EH (cell line): ENCODE results near the gene ITGB8.

Experiments used
- DNase-seq: peaks from one replicate; pipeline ENCODE4 v3.0.0-alpha.2; 2015; ENCODE audit warnings: low read depth

The ITGB8 gene

DNA sequence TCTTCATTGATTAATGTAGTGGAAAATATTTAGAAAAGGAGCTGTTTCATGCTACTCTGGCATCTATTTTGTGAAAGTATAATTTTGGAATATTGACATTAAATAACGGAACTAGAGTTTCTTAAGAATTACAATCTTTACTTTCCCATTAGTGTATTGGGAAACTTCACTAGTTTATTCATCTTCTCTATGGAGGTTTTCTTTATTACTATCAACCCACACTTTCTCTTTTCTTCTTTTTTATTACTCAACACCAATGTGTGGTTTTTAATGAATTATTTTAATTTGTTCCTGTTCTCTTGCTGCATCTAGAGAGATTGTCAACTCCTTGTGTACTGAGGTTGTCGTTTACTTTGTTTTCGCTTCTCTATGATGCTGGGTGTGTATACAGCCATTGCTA is 20.4 kb upstream of the ITGB8 start:
- no peak for DNase-seq

DNA sequence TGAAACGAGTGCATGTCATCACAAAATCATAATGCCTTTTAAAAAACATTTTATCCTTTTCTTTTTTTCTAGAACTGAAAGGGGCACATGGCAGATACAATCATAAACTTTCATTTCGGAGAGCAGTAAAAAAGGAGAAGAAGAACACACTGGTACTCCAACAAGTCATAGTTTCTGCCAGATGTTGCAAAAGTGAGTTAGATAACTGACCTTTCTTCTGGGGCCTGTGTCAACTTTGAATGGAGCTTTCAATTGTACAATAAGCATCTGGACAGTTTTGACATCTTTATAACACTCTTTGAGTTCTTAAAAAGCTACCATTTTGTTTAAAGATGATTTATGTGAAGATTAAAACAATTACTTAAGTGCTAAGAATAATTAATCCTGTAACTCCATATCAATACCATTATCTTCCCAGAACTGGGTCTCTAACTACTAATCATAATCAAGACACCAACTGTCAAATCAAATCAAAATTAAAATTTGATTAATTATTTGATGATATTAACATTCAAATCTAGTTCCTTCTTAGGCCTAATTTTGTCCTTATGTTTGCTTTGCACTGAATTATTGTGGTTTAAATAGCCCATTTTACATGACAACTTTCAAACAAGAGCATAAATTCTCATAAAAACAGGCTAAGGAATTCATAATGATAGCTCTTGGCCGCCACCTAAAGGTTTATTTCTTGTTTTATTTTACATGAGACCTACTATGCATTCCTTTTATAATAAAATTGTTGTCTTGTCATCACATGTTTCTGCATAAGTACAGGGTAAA is 19.5 kb upstream of the ITGB8 start:
- peak; percentile 18 for DNase-seq

DNA sequence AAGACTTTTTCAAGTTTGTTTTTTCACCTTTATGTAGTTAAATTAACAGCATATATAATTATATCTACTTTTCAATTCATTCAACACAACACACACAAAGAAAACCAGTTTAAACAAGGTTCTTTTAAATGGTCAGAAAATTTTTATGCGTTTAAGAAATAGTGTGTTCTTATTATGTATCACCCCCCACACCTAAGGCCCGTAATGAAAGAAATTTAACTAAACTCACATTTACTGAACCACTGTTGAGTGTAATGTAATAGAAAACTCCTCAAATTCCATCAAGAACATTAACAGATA is 19.0 kb upstream of the ITGB8 start:
- DNase-seq: no peak

DNA sequence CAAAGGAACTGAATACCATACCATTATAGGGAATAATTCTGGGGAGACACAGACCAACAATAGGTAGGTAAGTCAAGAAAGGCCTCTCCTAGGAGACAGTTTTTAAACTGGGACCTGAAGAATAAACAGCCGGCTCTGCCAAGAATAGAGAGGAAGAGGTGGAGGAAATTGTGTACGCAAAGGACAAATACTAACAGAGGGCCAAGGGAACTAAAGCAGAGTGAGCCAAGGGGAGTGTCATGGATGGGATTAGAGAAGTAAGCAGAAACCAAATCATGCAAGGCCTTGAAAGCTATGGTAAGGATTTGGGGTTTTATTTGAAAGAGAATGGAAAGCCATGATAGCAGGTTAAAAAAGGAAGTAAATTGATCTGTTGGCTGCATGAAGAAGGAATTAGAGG is 18.1 kb upstream of the ITGB8 start:
- DNase-seq: no peak

DNA sequence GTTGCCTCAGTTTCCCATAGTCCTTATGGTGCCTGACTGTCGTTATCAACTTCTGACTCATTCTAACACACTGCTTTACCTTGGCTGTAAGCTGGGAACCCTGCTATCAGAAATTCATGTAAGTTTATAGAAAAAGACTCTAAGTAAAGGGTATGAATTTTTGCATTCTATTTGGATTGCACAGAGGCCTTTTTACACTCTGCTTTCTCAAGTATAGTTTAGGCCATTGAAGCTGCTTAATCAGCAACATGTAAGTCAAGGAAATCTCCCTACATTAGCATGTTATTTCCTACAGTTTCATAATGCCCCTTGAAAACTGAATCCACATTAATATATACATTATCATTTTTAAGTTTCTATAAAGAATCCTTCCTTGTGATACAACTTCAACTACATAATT is 17.1 kb upstream of the ITGB8 start:
- no peak for DNase-seq

DNA sequence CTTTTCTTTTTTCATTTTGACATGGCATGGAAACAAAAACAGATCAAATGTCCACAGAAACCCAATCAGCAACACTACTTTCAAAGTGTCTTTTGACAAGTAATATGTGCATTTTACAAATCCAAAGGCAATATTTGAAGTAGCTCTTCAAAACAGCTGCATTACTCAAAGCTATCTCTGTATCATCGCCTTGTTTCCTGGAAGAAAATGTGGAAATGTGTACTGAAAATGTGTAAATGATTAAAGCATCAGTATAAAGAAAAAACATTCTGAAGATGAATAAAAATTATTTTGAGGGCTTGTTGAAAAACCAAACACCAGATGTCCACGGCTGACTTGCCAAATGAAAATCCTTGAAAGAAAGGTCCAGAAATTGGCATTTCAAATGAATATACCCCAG is 16.5 kb upstream of the ITGB8 start:
- no peak for DNase-seq

DNA sequence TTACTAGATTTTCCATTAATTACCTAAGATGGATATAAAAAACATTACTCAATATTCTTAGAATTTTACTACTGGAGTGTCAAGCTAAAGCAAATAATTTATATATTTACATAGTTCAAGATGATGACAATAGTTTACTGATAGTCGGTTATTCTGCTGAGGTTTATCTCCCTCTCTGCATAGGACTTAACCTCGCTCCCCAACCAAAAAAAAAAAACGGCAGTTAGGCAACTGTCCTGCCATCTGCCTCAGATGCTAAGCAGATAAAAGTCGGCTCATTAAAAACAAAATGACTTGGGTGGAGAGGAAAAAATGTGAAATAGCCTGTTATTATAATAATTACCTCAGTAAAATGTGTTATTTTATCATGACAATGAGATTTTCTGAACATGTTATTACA is 14.0 kb upstream of the ITGB8 start:
- DNase-seq: no peak

DNA sequence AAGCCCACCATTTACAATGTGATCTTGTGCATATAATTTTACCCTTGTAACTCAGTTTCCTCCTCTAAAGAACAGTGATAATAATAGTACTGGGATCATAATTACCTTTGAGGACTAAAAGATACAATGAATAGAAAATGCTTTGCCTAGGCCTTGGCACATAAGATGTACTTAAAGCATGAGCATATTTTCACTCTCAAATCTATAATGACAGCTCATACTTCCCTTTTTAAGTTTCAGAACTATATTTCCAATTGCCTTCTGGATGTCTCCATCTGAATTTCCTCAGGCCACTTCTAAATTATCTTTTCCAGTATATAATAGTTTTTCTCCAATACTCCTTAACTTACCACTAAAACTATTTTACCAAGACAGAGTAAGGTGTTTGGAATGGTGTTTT is 13.3 kb upstream of the ITGB8 start:
- no peak for DNase-seq

DNA sequence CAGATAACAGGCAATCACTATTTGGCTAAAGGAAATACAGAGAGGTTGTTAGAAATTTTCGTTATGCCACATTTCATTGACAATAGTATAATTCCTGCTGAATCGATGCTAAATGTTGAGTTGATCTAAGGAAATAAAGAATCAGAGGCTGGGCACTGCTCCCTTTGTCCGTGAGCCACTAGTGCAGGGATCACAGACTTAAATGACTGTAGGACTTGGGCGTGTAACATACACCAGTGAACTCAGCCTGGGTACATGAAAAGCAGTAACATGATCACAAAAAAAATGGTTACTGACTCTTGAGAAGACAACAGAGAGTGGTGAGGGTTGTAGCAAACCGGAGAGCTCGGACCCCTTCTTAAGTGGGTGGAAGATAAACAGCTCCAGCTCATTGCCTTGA is 11.8 kb upstream of the ITGB8 start:
- DNase-seq: no peak

DNA sequence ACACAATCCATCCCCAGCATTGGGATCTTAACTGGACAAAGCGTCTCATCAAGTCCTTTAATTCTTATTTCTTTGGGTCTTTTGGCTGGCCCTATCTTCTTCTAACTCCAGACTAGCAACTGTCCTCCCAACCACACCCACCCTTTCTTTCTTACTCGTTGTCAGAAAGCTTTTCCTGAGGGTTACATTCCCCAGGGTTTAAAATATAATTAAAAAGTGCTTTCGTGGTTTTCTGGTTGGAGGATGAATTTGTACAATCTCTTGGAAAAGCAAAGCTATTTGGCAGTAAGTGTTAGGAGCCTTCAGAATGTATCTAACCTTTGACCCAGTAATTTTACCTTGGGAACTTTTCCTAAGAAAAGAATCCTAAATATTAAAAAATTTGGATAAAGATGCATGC is 10.4 kb upstream of the ITGB8 start:
- no peak for DNase-seq

DNA sequence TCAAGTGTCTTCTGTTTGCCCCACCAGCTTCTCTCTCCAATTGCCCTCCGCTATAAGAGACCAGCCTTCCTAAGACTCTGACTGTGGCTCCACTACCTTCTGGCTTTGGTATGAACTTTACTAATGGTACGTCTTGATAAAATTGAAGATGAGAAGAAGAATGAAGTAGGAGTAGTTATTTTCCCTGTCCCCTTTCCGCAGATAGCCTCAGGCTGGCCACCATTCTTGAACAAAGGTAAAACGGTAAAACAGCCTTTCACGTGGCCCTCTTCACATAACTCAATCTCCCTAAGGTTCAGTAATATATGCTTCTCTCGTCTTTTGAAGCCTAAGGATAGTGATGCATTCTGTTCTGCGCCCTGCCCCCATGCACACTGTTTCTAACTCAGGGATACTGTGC is 9.9 kb upstream of the ITGB8 start:
- DNase-seq: no peak

DNA sequence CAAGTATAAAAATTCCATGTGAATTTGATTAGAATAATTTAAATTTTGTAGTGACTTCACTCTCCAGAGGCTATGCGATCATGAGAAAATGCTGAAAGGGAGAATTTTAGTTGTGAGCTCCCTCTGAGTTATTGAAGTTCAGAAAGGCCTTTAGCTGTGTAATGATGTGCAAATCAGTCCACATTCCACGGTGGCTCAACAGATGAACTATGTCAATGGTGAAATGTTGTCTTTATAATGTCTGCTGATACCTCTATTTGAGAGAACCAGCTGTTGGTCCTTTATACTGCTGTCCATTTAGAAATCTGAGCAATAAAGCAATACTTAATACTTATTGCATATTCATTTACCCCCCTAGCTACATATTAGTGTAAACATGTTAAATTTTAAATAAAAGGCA is 7.1 kb upstream of the ITGB8 start:
- no peak for DNase-seq

DNA sequence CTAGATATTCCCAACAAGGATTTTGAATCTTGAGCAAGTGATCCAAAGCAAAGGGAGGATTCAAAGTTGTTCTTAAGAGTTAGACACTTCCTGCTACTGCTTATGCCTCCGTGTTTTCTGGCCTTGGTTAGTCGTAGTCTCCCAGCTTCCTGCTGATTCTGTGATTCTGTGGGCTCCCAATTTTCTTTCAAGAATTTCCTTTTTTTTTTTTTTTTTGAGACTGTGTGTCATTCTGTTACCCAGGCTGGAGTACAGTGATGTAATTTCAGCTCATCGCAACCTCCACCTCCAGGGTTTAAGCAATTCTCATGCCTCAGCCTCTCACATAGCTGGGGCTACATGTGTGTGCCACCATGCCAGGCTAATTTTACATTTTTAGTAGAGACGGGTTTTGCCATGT is 4.4 kb upstream of the ITGB8 start:
- DNase-seq: no peak

DNA sequence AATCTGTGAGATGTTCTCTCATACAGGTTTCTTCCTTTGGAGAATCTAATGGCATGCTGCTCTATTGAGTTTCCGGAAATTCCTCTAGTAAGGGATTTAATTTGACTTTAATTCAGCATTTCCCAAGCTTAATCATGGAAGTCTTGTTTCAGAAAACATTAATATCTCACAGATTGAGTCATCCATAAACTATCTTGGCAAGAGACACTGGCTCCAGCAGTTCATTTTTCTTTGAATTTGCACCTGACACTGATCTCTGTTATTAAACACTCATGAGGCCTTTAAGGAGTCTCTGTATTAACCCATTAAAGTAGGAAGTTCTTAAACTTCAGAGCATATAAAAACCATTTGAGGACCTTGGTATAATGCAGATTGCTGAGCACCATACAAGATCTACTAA is 3.6 kb upstream of the ITGB8 start:
- no peak for DNase-seq

DNA sequence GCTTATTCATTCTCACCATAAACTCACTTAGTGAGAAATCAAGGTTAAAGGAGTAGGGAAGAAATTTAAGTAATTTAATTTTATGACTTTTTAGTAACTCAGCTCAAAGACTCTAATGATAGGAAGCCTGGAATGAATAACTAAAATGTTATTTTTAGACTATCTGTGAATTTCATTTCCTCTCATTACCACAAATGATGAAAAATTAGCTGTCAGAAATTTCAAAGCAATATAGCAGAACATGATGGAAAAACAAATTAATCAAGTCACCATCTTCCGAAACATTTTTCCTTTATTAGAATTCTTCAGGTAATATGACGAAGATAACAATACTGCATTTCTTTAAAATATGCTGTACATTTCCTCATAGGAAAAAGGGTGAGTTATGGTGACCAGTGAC is 2.7 kb upstream of the ITGB8 start:
- DNase-seq: no peak

DNA sequence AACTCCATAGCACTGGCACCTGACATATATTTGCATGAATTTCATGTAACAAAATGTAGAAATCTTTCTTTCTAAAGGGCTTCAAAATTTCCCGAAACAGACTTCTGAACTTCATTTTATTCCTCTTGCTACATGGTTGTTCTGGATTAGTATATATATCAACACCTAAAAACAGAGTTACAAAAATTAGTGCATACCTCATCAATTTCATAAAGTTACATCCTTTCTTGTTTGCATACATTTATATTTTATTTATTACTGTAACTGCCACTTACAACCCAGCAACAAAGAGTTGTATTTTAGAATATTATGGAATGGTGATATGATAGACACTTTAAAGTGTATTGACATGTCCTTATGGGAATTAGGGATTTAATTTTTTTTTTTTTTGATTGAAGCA is 2.0 kb upstream of the ITGB8 start:
- DNase-seq: no peak

DNA sequence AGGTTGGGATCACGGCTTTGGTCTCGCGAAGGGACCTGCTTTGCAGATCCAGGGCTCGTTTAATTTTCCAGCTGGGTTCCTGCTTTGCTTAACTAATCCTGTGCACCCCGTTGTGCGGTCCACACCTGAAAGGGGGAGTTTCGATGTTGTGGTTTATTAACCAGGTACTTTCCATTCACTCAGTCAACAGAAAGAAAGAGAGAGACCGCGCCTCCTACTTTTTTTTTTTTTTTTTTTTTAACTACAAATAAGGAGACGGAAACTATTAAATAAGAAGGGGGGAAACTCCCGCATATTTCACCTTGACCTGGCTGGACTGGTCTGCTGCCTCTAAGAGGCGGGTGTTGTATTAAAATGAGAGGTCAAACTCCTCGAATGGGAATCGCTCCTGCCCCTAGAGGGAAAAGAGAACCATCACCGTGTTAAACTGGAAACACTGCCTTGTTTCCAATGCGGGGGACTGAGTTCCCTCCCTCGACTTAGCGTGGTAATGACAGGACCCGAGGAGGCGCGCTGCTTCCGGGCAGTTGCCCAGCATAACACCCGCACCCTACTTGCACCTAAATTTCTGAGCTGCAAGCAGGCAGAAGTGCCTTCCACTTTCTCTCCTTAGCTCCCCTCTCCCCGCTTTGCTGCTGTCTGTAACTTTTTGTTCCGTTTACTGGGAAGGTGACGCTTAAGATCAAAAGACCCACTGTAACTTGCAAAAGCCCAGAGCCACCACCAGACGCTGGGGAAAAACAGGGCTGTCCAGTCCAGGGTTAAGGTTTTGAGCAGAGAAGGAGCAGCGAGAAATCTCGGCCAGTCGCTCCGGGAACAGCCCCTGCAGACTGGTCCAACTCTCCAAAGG is 1.1 kb upstream of the ITGB8 start:
- peak; percentile 48 for DNase-seq

DNA sequence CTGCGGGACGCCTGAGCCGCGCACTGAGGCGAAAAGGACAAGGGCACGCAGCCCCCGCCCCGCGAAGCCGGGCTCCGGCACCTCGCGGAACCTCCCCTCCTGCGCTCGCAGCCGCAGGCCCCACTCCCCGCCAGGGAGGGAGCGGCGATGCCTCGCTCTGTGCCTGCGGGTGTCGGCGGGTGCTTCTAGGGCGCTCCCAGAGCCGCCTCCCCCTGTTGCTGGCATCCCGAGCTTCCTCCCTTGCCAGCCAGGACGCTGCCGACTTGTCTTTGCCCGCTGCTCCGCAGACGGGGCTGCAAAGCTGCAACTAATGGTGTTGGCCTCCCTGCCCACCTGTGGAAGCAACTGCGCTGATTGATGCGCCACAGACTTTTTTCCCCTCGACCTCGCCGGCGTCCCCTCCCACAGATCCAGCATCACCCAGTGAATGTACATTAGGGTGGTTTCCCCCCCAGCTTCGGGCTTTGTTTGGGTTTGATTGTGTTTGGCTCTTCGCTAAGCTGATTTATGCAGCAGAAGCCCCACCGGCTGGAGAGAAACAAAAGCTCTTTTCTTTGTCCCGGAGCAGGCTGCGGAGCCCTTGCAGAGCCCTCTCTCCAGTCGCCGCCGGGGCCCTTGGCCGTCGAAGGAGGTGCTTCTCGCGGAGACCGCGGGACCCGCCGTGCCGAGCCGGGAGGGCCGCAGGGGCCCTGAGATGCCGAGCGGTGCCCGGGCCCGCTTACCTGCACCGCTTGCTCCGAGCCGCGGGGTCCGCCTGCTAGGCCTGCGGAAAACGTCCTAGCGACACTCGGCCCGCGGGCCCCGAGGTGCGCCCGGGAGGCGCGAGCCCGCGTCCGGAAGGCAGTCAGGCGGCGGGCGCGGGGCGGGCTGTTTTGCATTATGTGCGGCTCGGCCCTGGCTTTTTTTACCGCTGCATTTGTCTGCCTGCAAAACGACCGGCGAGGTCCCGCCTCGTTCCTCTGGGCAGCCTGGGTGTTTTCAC is 519 bp downstream of the ITGB8 start:
- DNase-seq: peak; percentile 6

DNA sequence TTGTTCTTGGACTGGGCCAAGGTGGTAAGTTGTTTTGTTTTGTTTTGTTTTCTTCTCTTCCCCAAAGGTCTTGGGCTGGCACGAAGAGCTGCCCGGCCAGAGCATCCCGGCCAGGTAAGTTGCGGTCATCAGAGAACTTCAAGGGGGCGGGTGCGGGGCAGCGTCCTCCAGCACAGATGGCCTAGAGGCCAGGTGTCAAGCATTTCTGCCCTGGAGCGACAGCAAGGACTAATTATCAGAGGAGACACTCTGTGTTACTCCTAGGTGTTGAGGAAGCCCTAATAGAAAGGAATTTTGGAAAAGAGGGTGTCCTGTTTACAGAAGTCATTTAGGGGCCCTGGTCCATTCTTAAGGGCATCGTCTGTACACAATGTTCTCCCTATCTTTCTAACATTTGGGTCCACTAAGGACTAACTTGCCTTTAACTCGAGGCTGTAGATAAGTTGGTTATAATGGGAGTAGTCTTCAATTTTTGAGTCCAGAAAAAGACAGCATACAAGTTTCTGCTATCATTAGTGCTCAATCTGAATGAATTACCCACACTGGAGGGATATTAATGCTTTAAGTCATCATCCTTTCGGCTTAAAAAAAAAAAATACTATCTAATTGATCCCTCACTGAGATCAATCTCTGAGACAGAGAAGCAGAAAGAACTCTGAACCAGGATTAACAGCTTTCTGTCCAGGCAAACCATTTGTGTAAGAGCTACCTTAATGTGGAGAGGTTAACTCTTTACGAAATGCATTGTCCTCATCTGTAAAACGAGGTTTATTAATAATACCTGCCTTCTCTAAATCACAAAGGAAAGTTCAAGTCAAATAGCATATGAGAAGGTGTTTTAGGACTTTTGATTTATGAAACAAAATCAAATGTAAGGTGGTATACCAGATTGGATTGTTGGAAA is 1.5 kb downstream of the ITGB8 start:
- DNase-seq: no peak

DNA sequence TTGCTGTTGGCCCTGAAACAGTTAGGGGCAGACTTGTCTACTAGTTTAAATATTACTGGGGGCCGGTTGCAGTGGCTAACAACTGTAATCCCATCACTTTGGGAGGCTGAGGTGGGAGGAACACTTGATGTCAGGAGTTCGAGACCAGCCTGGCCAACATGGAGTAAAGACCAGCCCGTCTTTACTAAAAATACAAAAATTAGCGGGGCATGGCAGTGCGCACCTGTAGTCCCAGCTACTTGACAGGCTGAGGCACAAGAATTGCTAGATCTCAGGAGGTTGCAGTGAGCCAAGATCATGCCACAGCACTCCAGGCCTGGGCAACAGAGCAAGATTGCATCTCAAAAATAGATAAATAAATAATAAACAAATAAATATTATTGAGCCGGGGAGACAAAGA is 7.6 kb downstream of the ITGB8 start:
- DNase-seq: no peak

DNA sequence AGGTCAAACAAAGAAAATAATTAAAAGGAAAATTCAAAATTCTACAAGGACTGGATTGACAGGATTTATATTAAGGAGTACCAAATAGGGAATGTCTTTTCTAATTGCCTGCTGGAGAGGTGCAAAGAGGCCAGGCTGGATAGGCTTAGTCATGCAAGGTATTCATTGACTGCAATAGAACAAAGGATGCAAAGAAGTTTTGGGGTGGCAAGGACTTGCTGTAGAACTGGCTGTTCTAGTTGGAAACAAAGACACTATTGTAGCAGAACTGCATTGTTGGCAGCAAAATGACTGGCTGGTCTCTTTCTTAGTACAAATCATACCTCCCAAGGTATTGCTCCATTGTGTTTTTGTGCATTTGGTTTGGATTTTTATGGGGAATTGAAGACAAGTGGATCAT is 10.1 kb downstream of the ITGB8 start:
- no peak for DNase-seq

DNA sequence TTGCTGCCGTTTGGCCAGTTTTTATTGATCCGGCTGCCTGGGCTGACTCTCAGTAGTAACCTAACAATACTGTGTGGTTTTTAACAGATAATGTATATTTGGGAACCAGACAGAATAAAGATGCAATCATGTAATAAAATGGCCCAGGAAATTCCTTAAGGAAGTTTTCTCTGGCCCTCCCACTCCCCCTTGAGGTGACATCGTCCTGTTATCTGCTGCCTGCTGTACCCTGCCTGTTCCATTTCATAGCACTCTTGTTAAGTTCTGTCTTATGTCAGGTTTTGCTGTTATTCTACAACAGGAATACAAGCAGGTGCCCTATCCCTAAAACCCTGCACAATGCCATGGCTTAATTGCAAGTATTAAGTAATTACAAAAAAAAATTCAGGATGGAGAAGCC is 12.5 kb downstream of the ITGB8 start:
- no peak for DNase-seq
